HT-29 (cell line): ENCODE data around the gene CYBA. TPM values are rescaled to one million over a fixed set of nuclear protein-coding genes. Genes with fewer than 3 reads are reported as not detected.
"Not testable (repeated sequence)": the region's sequence is repeated elsewhere in the genome, so short reads cannot be mapped to it uniquely, and the experiment has no call there.

ENCODE experiments used
- DNase-seq: peaks from one replicate; pipeline ENCODE4 v3.0.0-alpha.2; 2015; ENCODE audit warnings: low spot score
- total RNA-seq: library from RNA; depleted of rRNA; stranded (reverse); fragments of >200 nt; shearing (Covaris generic); gene quantifications from 2 replicates; pipeline ENCODE4 v1.2.3, GENCODE V29; 2014

Gene CYBA
- total RNA-seq, 1 experiment from 2014 or later = 1,604 TPM

- peak; percentile 83 for DNase-seq
These were observed 35.8 kb upstream of the CYBA start, which contains the start of gene SNAI3 for GRCh38 chr16:88686439-88687253. Gene SNAI3, minus strand, starts transcription at chr16:88686507. Its CDS starts 101 bp downstream, at chr16:88686406.

GRCh38 chr16:88686062-88686438 lies 35.2 kb upstream of the CYBA start:
- peak; percentile 27 for DNase-seq

GRCh38 chr16:88685156-88686061 lies 34.6 kb upstream of the CYBA start:
- DNase-seq = peak; percentile 37

GRCh38 chr16:88684569-88685155 lies 33.8 kb upstream of the CYBA start:
- no peak for DNase-seq

- DNase-seq = no peak
These were observed 31.0 kb upstream of the CYBA start for GRCh38 chr16:88681709-88682451.

- peak; percentile 65 for DNase-seq
These were observed 30.3 kb upstream of the CYBA start for GRCh38 chr16:88681084-88681680.

GRCh38 chr16:88680554-88681083 lies 29.8 kb upstream of the CYBA start:
- no peak for DNase-seq

GRCh38 chr16:88678224-88678979 lies 27.5 kb upstream of the CYBA start:
- DNase-seq = no peak

GRCh38 chr16:88677721-88678120 lies 26.9 kb upstream of the CYBA start:
- DNase-seq = no peak

- DNase-seq = no peak
These were observed 25.8 kb upstream of the CYBA start for GRCh38 chr16:88676502-88677242.

GRCh38 chr16:88673716-88674379 lies 23.0 kb upstream of the CYBA start:
- no peak for DNase-seq

- peak; percentile 26 for DNase-seq
These were observed 21.9 kb upstream of the CYBA start for GRCh38 chr16:88672776-88673175.

GRCh38 chr16:88671806-88672205 lies 21.0 kb upstream of the CYBA start:
- no peak for DNase-seq

GRCh38 chr16:88669980-88670379 lies 19.1 kb upstream of the CYBA start:
- DNase-seq = no peak

GRCh38 chr16:88669493-88669892 lies 18.6 kb upstream of the CYBA start:
- DNase-seq = not testable (repeated sequence)

GRCh38 chr16:88667461-88667860 lies 16.6 kb upstream of the CYBA start:
- DNase-seq = no peak

- DNase-seq = no peak
These were observed 14.7 kb upstream of the CYBA start for GRCh38 chr16:88665570-88665969.

GRCh38 chr16:88665148-88665547 lies 14.3 kb upstream of the CYBA start:
- no peak for DNase-seq
